HEK293 (cell line): ENCODE data around the gene COASY.

Experiments used
- CTCF ChIA-PET: fragments of 350-600 bp; formaldehyde crosslinking; extraction: SDS; loops from one replicate; lab custom pipeline; 2021; ENCODE audit warnings: antibody characterized with exemption; lab: Yijun Ruan, JAX
- POLR2A ChIA-PET: fragments of 300-600 bp; formaldehyde crosslinking; extraction: SDS; loops from one replicate; lab custom pipeline; 2020; ENCODE audit warnings: antibody characterized with exemption, inconsistent platforms; lab: Yijun Ruan, JAX
- H3K27ac ChIP-seq: fragments of 200-500 bp; sonication (Bioruptor generic); 2 replicates; pipeline ENCODE4 v1.5.1; 2014; ENCODE audit warnings: low read depth, low read length, control low read depth, inconsistent platforms; ENCODE audit errors: extremely low read depth
- H3K36me3 ChIP-seq, 2 experiments: fragments of 200-500 bp in 1 of 2; sonication (Bioruptor generic) in 1 of 2; 1 replicate in 1 of 2; 2 replicates in 1 of 2; pipeline ENCODE4 v1.5.1; 2014 to 2017; ENCODE audit warnings: inconsistent platforms in 2 of 2, low read length in 2 of 2; ENCODE audit not compliant: control insufficient read depth in 2 of 2, insufficient read depth in 1 of 2
- H3K4me1 ChIP-seq: fragments of 200-500 bp; sonication (Bioruptor generic); 2 replicates; pipeline ENCODE4 v1.5.1; 2014; ENCODE audit warnings: mild to moderate bottlenecking, low read length, inconsistent platforms; ENCODE audit not compliant: control insufficient read depth, insufficient read depth
- H3K4me3 ChIP-seq: 2 replicates; pipeline ENCODE4 v1.5.1; 2011; ENCODE audit warnings: low read depth, mild to moderate bottlenecking, control low read depth, low read length, moderate library complexity
- H3K9me3 ChIP-seq: fragments of 200-500 bp; sonication (Bioruptor generic); 2 replicates; pipeline ENCODE4 v1.5.1; 2014; ENCODE audit warnings: low read depth, low read length, inconsistent platforms; ENCODE audit not compliant: control insufficient read depth, insufficient read depth
- ELK4 ChIP-seq: IDR thresholded peaks from 2 replicates; pipeline ENCODE4 v1.6.1; 2011; ENCODE audit warnings: mild to moderate bottlenecking, low read depth, low read length, borderline replicate concordance
- HIC1 ChIP-seq: fragments of 450-650 bp; formaldehyde crosslinking; IDR thresholded peaks from 2 replicates; pipeline ENCODE4 v1.5.1; 2016; ENCODE audit warnings: missing biosample characterization, missing genetic modification characterization
- KLF8 ChIP-seq: fragments of 450-650 bp; formaldehyde crosslinking; IDR thresholded peaks from 2 replicates; pipeline ENCODE4 v1.5.1; 2016; ENCODE audit warnings: missing biosample characterization, missing genetic modification characterization
- SALL2 ChIP-seq: fragments of 450-650 bp; formaldehyde crosslinking; IDR thresholded peaks from 2 replicates; pipeline ENCODE4 v1.5.0; 2017; ENCODE audit warnings: missing biosample characterization, mild to moderate bottlenecking, missing genetic modification characterization, borderline replicate concordance
- ZBTB20 ChIP-seq: fragments of 450-650 bp; formaldehyde crosslinking; IDR thresholded peaks from 2 replicates; pipeline ENCODE4 v1.5.1; 2016; ENCODE audit warnings: missing biosample characterization, missing genetic modification characterization
- ZBTB21 ChIP-seq: fragments of 450-650 bp; formaldehyde crosslinking; IDR thresholded peaks from 2 replicates; pipeline ENCODE4 v1.5.1; 2017; ENCODE audit warnings: missing biosample characterization, missing genetic modification characterization
- ZFHX2 ChIP-seq: fragments of 450-650 bp; formaldehyde crosslinking; conservative IDR thresholded peaks from 2 replicates; pipeline ENCODE4 v1.5.1; 2016; ENCODE audit warnings: missing biosample characterization, missing genetic modification characterization
- ZFP37 ChIP-seq: fragments of 450-650 bp; formaldehyde crosslinking; IDR thresholded peaks from 2 replicates; pipeline ENCODE4 v1.5.1; 2016; ENCODE audit warnings: missing biosample characterization, missing genetic modification characterization
- ZFP69B ChIP-seq: fragments of 450-650 bp; formaldehyde crosslinking; IDR thresholded peaks from 2 replicates; pipeline ENCODE4 v1.5.1; 2016; ENCODE audit warnings: missing biosample characterization, missing genetic modification characterization
- ZNF174 ChIP-seq: fragments of 450-650 bp; formaldehyde crosslinking; IDR thresholded peaks from 2 replicates; pipeline ENCODE4 v1.5.0; 2017; ENCODE audit warnings: missing biosample characterization, mild to moderate bottlenecking, missing genetic modification characterization
- ZNF23 ChIP-seq: fragments of 450-650 bp; formaldehyde crosslinking; IDR thresholded peaks from 2 replicates; pipeline ENCODE4 v1.5.1; 2016; ENCODE audit warnings: missing biosample characterization, missing genetic modification characterization, borderline replicate concordance
- ZNF266 ChIP-seq: fragments of 450-650 bp; formaldehyde crosslinking; IDR thresholded peaks from 2 replicates; pipeline ENCODE4 v1.5.1; 2016; ENCODE audit warnings: missing biosample characterization, missing genetic modification characterization, low read depth
- ZNF292 ChIP-seq: fragments of 450-650 bp; formaldehyde crosslinking; IDR thresholded peaks from 2 replicates; pipeline ENCODE4 v1.5.1; 2016; ENCODE audit warnings: low read depth, missing biosample characterization, missing genetic modification characterization, borderline replicate concordance
- ZNF311 ChIP-seq: fragments of 450-650 bp; formaldehyde crosslinking; IDR thresholded peaks from 2 replicates; pipeline ENCODE4 v1.5.1; 2017; ENCODE audit warnings: missing biosample characterization, missing genetic modification characterization, borderline replicate concordance
- ZNF324 ChIP-seq: fragments of 450-650 bp; formaldehyde crosslinking; IDR thresholded peaks from 2 replicates; pipeline ENCODE4 v1.5.1; 2016; ENCODE audit warnings: missing biosample characterization, missing genetic modification characterization
- ZNF341 ChIP-seq: fragments of 450-650 bp; formaldehyde crosslinking; IDR thresholded peaks from 2 replicates; pipeline ENCODE4; 2016; ENCODE audit warnings: low read depth, missing biosample characterization, missing genetic modification characterization
- ZNF423 ChIP-seq: fragments of 450-650 bp; formaldehyde crosslinking; IDR thresholded peaks from 2 replicates; pipeline ENCODE4 v1.5.1; 2016; ENCODE audit warnings: missing biosample characterization, missing genetic modification characterization
- ZNF530 ChIP-seq: fragments of 450-650 bp; formaldehyde crosslinking; IDR thresholded peaks from 2 replicates; pipeline ENCODE4 v1.5.1; 2016; ENCODE audit warnings: low read depth, missing biosample characterization, missing genetic modification characterization
- ZNF600 ChIP-seq: fragments of 450-650 bp; formaldehyde crosslinking; IDR thresholded peaks from 2 replicates; pipeline ENCODE4 v1.5.1; 2016; ENCODE audit warnings: missing biosample characterization, missing genetic modification characterization
- ZNF623 ChIP-seq: fragments of 450-650 bp; formaldehyde crosslinking; IDR thresholded peaks from 2 replicates; pipeline ENCODE4 v1.5.1; 2016; ENCODE audit warnings: missing biosample characterization, missing genetic modification characterization
- ZNF692 ChIP-seq: fragments of 450-650 bp; formaldehyde crosslinking; IDR thresholded peaks from 2 replicates; pipeline ENCODE4 v1.5.1; 2016; ENCODE audit warnings: missing biosample characterization, missing genetic modification characterization
- ZNF830 ChIP-seq: fragments of 450-650 bp; IDR thresholded peaks from 2 replicates; pipeline ENCODE4 v1.5.0; 2018; ENCODE audit warnings: missing biosample characterization, missing genetic modification characterization, low read depth, mild to moderate bottlenecking, moderate library complexity
- TF ChIP-seq, protein P1 (sequence below): fragments of 450-650 bp; formaldehyde crosslinking; IDR thresholded peaks from 2 replicates; pipeline ENCODE4 v1.5.1; 2017; ENCODE audit warnings: missing biosample characterization, missing genetic modification characterization
- TF ChIP-seq, protein P2 (sequence below): fragments of 450-650 bp; formaldehyde crosslinking; conservative IDR thresholded peaks from 2 replicates; pipeline ENCODE4 v1.5.1; 2016; ENCODE audit warnings: low read depth, missing biosample characterization, missing genetic modification characterization

COASY gene

DNA sequence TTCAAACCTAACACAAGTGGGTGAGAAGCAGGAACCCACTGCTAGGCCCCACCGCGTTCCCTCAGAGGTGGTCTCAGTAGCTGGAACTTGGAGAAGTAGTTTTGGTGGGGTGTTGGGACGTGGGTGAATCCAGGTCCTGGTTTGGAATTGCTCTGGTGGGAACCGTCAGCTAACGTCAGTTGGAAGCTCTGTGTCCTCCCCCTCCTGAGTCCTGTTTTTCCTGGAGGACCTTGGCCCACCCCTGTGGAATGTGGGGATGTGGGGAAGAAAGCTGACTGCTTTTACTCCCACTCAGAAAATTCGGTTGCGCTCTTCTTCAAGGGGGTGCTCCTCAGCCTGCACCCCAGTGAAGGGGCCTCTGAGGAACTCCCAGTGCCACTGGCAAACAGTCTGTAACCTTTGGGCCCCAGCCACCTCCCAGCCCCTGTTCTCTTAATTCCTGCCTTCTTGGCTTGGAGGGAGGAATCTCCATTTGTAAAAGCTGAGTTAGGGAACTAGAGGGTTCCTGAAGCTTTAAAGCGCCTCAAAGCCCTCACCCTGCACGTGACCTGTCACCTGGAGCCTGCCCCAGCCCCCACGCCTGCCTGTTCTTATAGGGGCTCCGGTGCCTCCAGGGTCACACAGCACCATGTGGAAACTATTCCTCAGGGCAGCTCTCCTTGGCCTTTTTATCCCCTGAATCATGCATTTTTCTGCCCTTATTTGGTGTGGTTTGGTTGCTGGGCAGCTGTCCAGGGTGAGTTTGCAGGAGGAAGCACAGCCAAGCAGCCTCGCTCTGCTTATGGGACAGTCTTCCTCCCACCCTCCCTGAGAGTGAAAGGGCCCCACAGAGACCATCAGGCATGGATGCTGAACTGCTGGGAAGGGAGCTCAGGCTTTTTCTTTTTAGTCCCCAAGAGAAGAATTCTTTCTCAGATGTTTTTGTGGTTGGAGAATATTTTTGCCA, 42.1 kb upstream of the COASY start:
- ChIA-PET POLR2A (interaction anchor here (0.6 to 3.7 kb wide), 10 partner anchors 10 to 848 kb away, joined by 3 to 48 read pairs (median 4); partner anchors contain the start of genes CAVIN1, NAGLU and STAT3), CTCF (interaction anchor here (0.6 to 4.4 kb wide), 33 partner anchors 7 to 690 kb away, joined by 3 to 66 read pairs (median 4); partner anchors contain the start of genes CAVIN1 and NAGLU)
- no peak overlapping the region for H3K4me3 ChIP-seq
- no peaks in the 10 kb centered on the region for H3K9me3 ChIP-seq
- H3K4me1 ChIP-seq = peaks cover 25% of the 10 kb centered on the region
- H3K36me3 ChIP-seq = peaks cover 0 to 58% of the 10 kb centered on the region in 2 experiments; a peak in 1 of 3 replicates
- peak overlapping the region; percentile 56 for H3K27ac ChIP-seq
- no peak for TF ChIP-seq ELK4
- TF ChIP-seq ZBTB21 (tag by site-specific recombination) = no peak
- peak; percentile 54; the same call in 1 of the 2 replicates for TF ChIP-seq ZNF600
- no peak for TF ChIP-seq SALL2 (tag by site-specific recombination)
- TF ChIP-seq ZNF174 (tag by site-specific recombination) = no peak
- TF ChIP-seq HIC1 = no peak
- no peak for TF ChIP-seq ZNF530 (tag by site-specific recombination)
- TF ChIP-seq ZNF423 (tag by site-specific recombination) = no peak
- TF ChIP-seq KLF8 = no peak
- TF ChIP-seq ZBTB20 = no peak
- TF ChIP-seq ZNF23 (tag by site-specific recombination) = no peak
- TF ChIP-seq ZNF830 (tag by site-specific recombination) = no peak
- no peak for TF ChIP-seq ZNF623 (tag by site-specific recombination)
- TF ChIP-seq ZNF341 (tag by site-specific recombination) = peak; percentile 58
- TF ChIP-seq, protein P1, sequence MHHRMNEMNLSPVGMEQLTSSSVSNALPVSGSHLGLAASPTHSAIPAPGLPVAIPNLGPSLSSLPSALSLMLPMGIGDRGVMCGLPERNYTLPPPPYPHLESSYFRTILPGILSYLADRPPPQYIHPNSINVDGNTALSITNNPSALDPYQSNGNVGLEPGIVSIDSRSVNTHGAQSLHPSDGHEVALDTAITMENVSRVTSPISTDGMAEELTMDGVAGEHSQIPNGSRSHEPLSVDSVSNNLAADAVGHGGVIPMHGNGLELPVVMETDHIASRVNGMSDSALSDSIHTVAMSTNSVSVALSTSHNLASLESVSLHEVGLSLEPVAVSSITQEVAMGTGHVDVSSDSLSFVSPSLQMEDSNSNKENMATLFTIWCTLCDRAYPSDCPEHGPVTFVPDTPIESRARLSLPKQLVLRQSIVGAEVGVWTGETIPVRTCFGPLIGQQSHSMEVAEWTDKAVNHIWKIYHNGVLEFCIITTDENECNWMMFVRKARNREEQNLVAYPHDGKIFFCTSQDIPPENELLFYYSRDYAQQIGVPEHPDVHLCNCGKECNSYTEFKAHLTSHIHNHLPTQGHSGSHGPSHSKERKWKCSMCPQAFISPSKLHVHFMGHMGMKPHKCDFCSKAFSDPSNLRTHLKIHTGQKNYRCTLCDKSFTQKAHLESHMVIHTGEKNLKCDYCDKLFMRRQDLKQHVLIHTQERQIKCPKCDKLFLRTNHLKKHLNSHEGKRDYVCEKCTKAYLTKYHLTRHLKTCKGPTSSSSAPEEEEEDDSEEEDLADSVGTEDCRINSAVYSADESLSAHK (tag by site-specific recombination) = no peak
- peak; percentile 81 for TF ChIP-seq ZNF692 (tag by site-specific recombination)
- TF ChIP-seq ZNF266 = no peak
- TF ChIP-seq ZNF292 (tag by site-specific recombination) = no peak
- TF ChIP-seq ZFP37 (tag by site-specific recombination) = no peak
- peak; percentile 77 for TF ChIP-seq ZFP69B (tag by site-specific recombination)
- peak; percentile 35; the same call in 1 of the 2 replicates for TF ChIP-seq ZFHX2
- TF ChIP-seq ZNF311 = no peak
- TF ChIP-seq, protein P2, sequence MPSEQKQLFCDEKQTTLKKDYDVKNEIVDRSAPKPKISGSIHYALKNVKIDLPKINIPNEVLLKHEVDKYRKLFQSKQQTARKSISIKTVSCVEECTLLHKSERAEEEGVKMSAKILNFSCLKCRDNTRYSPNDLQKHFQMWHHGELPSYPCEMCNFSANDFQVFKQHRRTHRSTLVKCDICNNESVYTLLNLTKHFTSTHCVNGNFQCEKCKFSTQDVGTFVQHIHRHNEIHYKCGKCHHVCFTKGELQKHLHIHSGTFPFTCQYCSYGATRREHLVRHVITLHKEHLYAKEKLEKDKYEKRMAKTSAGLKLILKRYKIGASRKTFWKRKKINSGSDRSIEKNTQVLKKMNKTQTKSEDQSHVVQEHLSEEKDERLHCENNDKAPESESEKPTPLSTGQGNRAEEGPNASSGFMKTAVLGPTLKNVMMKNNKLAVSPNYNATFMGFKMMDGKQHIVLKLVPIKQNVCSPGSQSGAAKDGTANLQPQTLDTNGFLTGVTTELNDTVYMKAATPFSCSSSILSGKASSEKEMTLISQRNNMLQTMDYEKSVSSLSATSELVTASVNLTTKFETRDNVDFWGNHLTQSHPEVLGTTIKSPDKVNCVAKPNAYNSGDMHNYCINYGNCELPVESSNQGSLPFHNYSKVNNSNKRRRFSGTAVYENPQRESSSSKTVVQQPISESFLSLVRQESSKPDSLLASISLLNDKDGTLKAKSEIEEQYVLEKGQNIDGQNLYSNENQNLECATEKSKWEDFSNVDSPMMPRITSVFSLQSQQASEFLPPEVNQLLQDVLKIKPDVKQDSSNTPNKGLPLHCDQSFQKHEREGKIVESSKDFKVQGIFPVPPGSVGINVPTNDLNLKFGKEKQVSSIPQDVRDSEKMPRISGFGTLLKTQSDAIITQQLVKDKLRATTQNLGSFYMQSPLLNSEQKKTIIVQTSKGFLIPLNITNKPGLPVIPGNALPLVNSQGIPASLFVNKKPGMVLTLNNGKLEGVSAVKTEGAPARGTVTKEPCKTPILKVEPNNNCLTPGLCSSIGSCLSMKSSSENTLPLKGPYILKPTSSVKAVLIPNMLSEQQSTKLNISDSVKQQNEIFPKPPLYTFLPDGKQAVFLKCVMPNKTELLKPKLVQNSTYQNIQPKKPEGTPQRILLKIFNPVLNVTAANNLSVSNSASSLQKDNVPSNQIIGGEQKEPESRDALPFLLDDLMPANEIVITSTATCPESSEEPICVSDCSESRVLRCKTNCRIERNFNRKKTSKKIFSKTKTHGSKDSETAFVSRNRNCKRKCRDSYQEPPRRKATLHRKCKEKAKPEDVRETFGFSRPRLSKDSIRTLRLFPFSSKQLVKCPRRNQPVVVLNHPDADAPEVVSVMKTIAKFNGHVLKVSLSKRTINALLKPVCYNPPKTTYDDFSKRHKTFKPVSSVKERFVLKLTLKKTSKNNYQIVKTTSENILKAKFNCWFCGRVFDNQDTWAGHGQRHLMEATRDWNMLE (tag by site-specific recombination) = no peak
- TF ChIP-seq ZNF324 (tag by site-specific recombination) = no peak
